DMS 273 (cell line): ENCODE results near the gene CCDC201.
"Not testable (repeated sequence)": the region's sequence is repeated elsewhere in the genome, so short reads cannot be mapped to it uniquely, and the experiment has no call there.

Experiments
- DNase-seq: peaks from one replicate; lab custom pipeline; 2025; ENCODE audit not compliant: unreplicated experiment; lab: John Stamatoyannopoulos, UW

The CCDC201 gene

GRCh38 chr7:45827731-45828130 lies 45.2 kb downstream of the CCDC201 start:
- DNase-seq: not testable (repeated sequence)

DNA sequence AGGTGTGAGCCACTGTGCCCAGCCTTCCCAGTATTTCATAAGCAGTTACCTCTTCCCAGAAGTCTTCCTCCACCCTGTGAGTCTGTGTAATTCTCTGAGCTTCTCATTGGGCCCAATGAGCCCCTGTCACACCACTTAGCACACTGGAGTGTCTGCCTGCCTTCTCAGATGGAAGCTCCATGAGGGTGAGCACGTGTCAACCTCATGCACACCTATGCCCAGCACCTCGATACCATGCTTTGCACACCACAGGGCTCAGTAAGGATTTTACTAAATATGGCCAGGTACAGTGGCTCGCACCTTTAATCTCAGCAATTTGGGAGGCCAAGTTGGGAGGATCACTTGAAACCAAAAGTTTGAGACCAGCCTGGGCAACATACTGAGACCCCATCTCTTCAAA lies 46.3 kb downstream of the CCDC201 start:
- not testable (repeated sequence) for DNase-seq

DNA sequence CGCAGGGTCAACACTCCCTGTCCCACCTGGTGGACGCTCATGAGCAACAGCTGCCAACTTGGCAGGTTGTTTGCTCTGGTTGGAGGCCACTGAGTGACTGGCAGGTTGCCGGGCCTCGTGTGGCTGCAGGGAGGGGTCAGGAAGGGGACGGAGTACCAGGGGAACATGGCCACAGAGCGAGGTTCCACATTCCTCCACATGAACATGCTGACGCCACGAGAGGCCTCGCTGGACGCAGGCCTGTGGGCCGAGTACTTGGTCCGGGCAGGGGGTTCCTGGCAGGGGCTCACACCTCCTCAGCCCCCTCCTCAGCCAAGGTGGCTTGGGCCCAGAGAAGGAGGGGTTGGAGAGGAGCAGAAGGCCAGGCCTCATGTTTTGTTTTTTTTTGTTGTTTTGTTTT lies 54.1 kb downstream of the CCDC201 start:
- not testable (repeated sequence) for DNase-seq

DNA sequence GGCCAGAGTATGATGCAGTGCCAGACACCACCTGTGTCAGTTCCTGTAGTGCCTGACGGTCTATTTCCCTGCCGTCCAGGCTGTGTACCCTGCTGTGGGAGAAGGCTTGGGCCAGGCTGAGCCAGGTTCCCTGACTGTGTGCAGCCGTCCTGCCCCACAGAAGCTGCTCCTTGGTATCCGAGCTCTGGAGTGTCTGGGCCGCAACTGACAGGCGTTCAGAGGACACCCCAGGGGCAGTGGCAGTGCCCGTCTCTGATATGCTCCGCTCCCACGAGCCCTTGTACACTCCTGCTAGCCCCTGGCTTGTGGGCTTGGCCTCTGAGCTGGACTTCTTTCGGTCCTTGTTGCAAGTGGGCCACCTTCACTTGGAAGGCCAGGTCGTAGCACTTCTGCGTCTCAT lies 55.0 kb downstream of the CCDC201 start:
- not testable (repeated sequence) for DNase-seq

DNA sequence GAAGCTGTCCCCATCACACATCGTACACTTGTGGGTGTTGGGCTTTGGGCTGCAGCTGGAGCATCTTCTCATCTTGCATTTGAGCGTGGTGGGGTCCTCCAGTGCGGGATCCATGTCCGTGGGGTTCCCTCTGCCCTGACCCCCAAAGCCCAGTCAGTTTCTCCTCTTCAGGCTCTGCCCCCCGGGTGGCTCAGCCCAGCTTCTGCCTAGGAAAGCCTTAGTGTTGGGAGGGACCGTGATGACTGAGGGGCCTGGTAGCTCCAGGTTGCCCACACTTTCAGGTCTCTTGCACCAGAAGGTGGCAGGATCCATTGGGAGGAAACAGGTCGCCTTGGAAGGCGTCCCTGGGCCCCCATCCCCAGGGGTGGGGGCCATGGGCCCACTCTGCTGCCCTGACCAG lies 55.9 kb downstream of the CCDC201 start:
- DNase-seq: not testable (repeated sequence)

- DNase-seq: not testable (repeated sequence)
Measured at GRCh38 chr7:45814216-45815118, 58.4 kb downstream of the CCDC201 start.

DNA sequence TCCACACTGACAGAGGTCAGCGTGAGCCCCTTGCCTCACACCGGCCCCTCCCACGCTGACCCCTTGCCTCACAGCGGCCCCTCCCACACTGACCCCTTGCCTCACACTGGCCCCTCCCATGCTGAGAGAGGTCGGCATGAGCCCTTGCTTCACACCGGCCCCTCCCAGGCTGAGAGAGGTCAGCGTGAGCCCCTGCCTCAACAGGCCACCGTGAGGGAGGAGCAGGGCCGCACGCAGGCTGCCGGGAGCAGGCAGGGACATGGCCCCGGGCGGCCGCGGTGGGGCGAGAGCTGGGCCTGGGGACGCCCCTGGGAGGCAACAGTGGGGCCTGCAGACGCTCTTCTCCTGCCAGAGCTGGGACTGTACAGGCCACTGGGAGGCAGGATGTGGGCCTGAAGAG lies 59.1 kb downstream of the CCDC201 start:
- not testable (repeated sequence) for DNase-seq

DNA sequence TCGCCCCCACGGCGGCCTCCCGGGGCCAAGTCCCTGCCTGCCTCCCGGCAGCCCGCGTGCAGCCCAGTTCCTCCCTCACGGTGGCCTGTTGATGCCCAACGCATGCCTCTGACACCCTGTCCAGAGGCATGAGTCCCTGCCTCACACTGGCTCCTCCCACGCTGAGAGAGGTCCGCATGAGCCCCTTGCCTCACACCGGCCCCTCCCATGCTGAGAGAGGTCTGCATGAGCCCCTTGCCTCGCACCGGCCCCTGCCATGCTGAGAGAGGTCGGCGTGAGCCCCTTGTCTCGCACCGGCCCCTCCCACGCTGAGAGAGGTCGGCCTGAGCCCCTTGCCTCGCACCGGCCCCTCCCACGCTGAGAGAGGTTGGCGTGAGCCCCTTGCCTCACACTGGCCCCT lies 59.9 kb downstream of the CCDC201 start:
- no peak for DNase-seq

- DNase-seq: not testable (repeated sequence)
Measured at GRCh38 chr7:45811652-45812234, 61.1 kb downstream of the CCDC201 start.

DNA sequence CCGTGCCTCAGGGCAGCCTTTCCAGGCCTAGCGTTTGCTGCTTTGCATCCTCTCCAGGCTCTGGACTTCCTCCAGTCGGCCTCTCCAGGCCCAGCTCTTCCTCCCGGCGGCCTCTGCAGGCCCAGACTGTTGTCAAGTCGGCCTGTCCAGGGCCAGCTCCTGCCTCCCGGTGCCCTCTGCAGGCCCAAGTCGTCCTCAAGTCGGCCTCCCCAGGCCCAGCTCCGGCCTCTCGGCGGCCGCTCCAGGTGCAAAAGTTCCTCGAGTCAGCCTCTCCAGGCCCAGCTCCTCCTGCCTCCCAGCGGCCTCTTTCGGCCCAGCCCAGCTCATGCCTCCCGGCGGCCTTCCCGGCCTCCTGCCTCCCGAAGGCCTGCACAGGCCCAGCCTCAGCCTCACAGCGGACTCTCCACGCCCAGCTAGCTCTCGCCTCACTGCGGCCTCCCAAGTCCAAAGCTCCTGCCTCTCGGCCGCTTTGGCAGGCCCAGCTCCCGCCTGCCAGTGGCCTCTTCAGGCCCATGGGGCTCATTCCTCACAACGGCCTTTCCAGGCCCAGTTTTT lies 62.4 kb downstream of the CCDC201 start:
- DNase-seq: not testable (repeated sequence)
